Measurements from ENCODE around the gene AMH. TPM values are rescaled to one million over a fixed set of nuclear protein-coding genes. Genes with fewer than 3 reads are reported as not detected.
A peak's percentile ranks its signal among the peaks of the same experiment; 100 is the strongest.

The AMH gene
- total RNA-seq, 1 donor from 2014 or later = 79.1 TPM

- Mint-ChIP-seq H3K36me3 (ENCODE audit: low read depth) (peaks cover 8% of the 10 kb centered on the region), H3K27me3 (ENCODE audit: low read depth) (peaks cover 6% of the 10 kb centered on the region), H3K27ac (ENCODE audit: unreplicated experiment) (no peak overlapping the region), H3K9me3 (no peaks in the 10 kb centered on the region), H3K4me3 (no peak overlapping the region), H3K4me1 (no peaks in the 10 kb centered on the region)
- no peak for DNase-seq (ENCODE audit: low read depth, low spot score)
- TF ChIP-seq, protein P1, sequence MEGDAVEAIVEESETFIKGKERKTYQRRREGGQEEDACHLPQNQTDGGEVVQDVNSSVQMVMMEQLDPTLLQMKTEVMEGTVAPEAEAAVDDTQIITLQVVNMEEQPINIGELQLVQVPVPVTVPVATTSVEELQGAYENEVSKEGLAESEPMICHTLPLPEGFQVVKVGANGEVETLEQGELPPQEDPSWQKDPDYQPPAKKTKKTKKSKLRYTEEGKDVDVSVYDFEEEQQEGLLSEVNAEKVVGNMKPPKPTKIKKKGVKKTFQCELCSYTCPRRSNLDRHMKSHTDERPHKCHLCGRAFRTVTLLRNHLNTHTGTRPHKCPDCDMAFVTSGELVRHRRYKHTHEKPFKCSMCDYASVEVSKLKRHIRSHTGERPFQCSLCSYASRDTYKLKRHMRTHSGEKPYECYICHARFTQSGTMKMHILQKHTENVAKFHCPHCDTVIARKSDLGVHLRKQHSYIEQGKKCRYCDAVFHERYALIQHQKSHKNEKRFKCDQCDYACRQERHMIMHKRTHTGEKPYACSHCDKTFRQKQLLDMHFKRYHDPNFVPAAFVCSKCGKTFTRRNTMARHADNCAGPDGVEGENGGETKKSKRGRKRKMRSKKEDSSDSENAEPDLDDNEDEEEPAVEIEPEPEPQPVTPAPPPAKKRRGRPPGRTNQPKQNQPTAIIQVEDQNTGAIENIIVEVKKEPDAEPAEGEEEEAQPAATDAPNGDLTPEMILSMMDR (conservative IDR thresholded peaks at IDR 0.05) = no peak
Observed at GRCh38 chr19:2226840-2227360, 22.2 kb upstream of the AMH start.

DNA sequence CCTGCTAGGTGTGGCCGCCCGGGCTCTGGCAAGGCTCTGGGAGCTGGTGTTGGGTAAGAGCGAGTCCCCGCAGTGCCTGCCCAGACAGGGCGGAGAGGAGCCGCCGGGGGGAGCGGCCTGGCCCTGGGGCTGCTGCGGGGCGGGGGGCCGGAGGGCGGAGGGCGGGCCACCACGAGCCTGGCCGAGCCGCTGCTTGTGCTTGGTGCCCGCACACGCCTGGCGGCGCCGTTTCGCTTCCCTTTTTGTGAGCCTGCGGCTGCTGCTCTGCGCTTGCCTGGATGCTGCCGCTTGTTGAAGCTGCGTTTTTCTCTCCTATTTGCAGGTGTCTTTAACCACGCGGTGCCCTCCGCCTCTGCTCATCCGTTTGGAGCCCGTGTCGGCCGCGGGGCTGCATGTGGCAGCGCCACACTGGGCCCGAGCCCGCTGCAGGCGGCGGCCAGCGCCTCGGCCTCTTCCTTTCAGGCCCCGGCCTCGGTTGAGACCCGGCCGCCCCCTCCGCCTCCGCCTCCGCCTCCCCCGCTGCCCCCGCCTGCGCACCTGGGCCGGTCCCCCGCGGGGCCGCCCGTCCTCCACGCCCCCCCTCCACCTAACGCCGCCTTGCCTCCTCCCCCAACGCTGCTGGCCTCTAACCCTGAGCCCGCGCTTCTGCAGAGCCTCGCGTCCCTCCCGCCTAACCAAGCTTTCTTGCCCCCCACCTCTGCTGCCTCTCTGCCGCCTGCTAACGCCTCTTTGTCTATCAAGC lies 21.5 kb upstream of the AMH start:
- Mint-ChIP-seq H3K27me3 (ENCODE audit: low read depth) (peaks cover 10% of the 10 kb centered on the region), H3K27ac (ENCODE audit: unreplicated experiment) (no peak overlapping the region), H3K9me3 (no peaks in the 10 kb centered on the region), H3K36me3 (ENCODE audit: low read depth) (peaks cover 8% of the 10 kb centered on the region), H3K4me3 (no peak overlapping the region), H3K4me1 (no peaks in the 10 kb centered on the region)
- DNase-seq (ENCODE audit: low read depth, low spot score) = no peak
- TF ChIP-seq, protein P1 (conservative IDR thresholded peaks at IDR 0.05) = no peak

DNA sequence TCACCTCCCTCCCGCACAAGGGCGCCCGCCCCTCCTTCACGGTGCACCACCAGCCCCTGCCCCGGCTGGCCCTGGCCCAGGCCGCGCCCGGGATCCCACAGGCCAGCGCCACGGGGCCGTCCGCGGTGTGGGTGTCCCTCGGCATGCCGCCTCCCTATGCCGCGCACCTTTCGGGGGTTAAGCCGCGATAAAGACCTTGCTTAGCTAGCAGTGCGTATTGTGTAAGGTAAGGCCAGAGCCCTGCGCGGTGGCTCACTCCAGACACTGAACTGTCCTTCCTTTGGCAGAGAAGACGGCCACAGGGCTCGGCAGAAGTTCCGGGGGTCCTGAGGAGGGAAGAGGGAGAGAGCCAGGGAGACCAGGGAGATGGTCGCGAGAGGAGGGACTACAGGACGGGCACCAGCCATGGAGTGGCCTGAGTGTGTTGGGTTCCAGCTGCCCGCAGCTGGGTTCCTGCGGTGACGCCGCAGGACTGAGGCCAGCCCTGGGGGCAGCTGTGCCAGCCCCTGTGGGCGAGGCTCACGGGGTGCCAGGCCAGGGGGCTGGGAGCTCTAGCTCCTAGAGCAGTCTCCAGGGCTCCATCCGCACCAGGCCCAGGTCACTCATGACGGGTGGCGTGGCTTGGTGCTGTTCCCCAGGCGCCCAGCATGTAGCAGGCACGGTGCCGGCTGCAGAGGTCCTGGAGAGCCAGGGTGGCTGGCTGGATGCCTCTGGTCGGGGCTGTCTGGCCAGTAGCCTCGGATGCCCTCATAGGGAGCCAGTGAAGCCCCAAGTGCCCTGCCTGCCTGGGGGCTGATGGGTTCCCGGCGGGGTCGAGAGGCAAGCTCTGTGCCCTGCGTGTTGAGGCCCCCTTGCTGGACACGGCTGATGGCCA lies 20.7 kb upstream of the AMH start:
- H3K4me3 Mint-ChIP-seq = peak overlapping the region; percentile 87
- peaks cover 8% of the 10 kb centered on the region for H3K36me3 Mint-ChIP-seq (ENCODE audit: low read depth)
- no peak overlapping the region for H3K27ac Mint-ChIP-seq (ENCODE audit: unreplicated experiment)

GRCh38 chr19:2229103-2230032 lies 19.8 kb upstream of the AMH start:
- Mint-ChIP-seq H3K4me1 (peaks cover 5% of the 10 kb centered on the region), H3K4me3 (peak overlapping the region; percentile 87), H3K9me3 (no peaks in the 10 kb centered on the region), H3K27ac (ENCODE audit: unreplicated experiment) (no peak overlapping the region), H3K27me3 (ENCODE audit: low read depth) (peaks cover 11% of the 10 kb centered on the region), H3K36me3 (ENCODE audit: low read depth) (peaks cover 5% of the 10 kb centered on the region)
- no peak for DNase-seq (ENCODE audit: low read depth, low spot score)
- TF ChIP-seq, protein P1 (conservative IDR thresholded peaks at IDR 0.05) = no peak

More for the DNA sequence above, 20.7 kb upstream of the AMH start:
- Mint-ChIP-seq H3K4me1 (no peaks in the 10 kb centered on the region), H3K27me3 (ENCODE audit: low read depth) (peaks cover 11% of the 10 kb centered on the region), H3K9me3 (no peaks in the 10 kb centered on the region)
- DNase-seq (ENCODE audit: low read depth, low spot score) = no peak
- TF ChIP-seq, protein P1 (conservative IDR thresholded peaks at IDR 0.05) = no peak

All from neural crest cell (in vitro differentiated cells).